DMS79 treated with DMSO at 0.1 percent for 48 hours (cell line): ENCODE results near the gene OSBP2.

Source experiments
- DNase-seq: peaks from one replicate; lab custom pipeline; 2025; lab: John Stamatoyannopoulos, UW

The OSBP2 gene

DNA sequence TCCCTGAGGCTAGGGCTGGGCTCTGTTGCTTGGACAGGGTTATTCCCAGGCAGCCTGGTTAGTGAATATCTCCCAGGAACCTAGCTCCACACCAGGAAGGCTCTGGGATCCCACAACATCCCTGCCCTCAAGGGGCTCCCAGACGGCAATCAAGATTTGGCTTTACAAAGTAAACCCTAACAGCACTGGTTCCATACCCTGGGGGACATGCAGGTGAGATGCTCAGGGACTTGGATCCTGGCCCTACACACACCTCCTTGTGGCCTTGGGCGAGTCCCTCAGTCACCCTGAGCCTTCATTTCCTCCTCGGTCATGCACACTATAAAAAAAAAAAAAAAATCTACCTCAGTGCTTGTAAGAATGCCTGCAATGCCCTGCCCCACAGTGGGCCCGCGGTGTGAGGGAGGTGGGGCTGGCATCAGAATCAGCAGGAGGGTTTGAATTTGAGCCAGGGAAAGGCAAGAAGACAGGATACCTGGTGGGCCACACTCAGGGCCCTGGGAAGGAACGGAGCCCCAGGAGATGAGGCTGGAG is 187.6 kb downstream of the OSBP2 start:
- no peak for DNase-seq

DNA sequence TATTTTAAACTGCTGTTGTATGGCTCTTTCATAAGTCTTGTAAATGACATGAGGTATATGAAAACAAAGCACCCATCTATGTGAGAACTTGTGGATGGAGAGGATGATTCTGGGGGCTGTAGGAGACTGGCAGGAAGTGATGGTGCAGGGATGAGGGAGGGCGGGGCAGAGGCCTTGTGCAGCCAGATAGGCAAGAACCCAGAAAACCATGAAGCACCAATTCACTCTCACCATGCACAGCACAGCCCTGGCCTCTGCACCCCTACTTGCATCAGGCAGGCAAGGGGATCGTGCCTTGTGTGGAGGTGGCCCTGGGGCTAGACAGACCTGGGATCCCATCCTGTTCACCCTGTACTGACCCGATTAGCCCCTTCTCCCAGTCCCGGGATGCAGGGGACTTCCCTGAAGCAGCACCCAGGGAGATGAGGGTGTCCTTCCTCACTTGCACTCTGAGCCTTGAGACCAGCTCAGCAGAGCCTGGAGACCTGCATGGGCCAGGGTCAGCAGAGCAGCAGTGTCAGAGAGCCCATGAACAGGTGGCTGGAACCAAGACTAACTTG is 188.4 kb downstream of the OSBP2 start:
- no peak for DNase-seq

DNA sequence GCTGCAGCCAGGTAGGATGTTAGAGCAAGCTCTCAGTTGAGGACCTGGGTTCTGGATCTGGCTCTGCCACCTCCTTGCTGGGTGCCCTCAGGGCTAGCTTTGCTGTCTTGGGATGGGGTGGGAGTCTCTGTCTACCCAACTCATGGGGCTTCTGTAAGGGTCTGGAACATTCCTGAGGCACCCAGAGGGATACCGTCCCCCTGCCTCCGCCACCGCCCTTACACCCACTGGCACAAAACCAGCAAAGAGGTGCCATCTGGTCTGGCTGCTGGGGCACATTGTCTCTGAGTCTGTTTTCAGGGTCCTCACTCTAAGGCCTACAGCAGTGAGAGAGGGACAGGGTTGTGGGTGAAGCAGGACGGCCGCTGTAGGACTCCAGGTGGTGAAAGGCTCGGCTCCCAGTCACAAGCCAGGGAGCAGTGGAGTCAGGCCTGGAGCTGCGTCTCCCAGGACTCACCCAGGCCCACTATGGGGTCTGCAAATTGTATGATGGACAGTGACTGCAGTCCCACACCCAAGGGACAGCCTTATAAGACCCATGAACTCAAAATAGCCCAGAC is 189.0 kb downstream of the OSBP2 start:
- DNase-seq, result no peak

DNA sequence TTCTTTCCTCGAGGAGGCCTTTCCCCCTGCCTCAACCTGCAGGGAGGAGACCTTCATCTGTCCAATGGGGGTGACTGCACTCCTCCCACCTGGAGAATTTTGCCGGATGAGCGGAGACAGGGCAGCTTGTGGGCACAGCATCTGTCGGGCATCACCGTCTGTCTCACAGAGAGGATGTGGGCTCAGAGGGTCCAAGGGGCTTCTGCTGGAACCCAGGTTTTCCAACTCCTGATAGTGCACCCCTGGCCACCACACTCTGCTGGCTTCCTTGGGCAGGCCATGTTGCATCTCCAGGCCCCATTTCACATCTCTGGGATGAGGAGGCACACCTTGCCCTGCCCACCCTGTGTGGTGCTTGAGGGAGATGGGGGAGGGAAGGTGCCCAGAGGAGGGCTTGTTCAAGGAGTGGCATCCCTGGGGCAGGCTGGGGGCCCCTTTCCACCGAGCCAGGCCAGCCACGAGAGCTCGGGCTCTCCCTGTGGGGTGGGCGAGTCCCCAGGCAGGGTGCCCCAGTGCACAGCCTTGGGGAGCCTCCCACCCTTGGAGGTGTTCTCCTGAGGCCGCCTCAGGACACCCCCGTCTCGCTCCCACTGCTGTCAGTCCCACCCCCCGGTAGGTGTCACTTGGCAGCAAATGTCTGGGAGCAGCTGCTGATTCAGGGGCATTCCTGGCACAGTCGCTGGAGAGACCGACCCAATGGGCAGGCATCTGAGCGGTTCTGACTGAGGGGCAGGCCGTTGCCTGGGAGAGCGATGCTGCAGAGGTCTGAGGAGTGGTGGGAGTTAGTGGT is 189.7 kb downstream of the OSBP2 start:
- no peak for DNase-seq

DNA sequence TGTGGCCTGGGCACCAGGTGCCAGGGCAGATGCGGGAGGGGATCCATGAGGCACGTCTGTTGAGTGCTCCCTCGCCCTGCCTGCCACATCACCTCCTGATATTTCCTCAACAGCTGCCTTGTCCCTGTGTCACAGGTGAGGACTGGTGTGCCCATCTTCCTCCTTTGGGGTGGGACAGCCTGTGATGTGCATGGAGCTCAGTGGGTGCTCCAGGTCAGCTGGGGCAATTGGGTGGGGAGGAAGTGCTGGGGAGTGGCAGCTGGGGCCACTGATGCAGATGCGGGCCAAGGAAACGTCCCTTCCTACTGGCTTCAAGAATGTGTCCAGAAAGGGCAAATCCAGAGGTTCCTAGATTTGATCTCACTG is 190.3 kb downstream of the OSBP2 start:
- DNase-seq, result no peak

DNA sequence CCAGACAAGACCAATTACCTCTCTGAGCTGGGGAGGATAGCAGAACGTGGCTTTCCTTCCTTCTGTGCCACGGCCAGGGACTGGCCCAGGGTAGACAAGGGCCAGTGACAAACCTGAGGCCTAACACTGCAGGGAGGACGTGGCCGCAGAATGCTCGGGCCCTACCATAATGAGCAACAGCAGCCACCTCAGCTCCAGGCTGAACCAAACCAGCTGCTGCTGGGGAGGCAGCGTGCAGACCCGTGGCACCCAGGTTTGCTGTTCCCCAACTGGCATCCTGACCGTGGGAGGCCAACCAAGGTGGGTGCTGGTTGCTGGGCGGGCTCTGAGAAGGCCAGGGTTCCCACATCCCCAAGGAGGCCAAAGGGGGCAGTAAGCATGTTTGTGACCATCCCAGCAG is 190.9 kb downstream of the OSBP2 start:
- DNase-seq, result no peak

DNA sequence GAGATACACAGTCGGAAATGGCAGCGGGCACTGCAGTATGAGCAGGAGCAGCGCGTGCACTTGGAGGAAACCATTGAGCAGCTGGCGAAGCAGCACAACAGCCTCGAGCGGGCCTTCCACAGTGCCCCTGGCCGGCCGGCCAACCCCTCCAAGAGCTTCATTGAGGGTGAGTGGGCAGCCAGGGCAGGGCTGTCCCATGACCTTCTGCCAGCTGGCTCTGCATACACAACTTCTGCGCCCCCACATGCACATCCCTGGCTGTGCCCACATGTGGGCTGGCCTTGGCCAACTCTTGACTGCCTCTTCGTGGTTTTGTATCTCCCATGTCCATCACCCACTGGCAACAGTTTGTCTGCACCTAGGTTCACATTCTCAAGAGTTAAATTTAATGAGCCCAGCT is 192.8 kb downstream of the OSBP2 start:
- no peak for DNase-seq

DNA sequence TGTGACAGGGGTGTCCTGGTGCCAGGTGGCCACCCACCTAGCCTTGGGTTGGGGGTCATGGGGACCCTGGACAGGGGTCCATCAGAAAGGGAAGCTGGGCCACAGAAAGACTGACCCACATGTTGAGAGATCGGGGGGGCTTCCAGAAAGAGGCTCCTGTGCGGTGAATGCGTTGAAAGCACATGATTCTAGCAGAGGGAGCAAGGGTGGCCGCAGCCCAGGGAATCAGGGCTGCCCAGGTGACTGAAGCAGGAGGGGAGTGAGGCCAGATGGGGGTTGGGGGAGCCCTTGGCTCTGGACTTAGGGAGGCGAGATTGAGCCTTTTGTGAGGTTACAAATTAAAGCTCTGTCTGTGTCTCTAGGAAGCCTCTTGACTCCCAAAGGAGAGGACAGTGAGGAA is 193.2 kb downstream of the OSBP2 start:
- DNase-seq, result no peak

DNA sequence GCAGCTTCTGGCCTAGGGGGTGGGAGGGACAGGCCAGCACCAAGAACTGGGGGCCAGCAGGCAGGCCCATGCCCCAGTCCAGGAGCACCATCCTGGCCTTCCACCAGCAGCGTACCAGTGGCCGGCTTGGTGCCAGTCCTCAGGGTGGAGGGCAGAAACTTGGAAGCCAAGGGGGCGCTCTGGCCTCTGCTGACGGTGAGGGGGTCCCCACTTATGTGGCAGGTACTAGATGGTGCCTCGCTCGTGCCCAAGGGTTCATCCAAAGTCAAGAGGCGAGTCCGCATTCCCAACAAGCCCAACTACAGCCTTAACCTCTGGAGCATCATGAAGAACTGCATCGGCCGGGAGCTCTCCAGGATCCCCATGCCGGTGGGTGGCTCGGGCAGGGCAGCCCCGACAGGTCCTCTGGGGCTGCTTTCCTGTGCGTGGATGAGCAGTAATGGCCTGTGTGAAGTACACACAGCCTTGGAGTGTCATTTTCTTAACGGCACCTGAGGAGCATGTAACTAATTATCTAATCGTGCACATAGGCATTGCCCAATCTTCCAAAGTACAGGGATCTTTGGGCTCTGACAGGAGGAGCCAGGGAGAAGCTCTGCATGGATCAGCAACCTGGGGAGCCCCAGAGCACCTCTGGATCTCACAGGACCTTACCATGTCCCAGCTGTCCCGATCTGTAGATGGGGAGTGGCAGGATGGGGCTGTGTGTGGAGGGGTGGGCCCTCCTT is 194.8 kb downstream of the OSBP2 start:
- no peak for DNase-seq

DNA sequence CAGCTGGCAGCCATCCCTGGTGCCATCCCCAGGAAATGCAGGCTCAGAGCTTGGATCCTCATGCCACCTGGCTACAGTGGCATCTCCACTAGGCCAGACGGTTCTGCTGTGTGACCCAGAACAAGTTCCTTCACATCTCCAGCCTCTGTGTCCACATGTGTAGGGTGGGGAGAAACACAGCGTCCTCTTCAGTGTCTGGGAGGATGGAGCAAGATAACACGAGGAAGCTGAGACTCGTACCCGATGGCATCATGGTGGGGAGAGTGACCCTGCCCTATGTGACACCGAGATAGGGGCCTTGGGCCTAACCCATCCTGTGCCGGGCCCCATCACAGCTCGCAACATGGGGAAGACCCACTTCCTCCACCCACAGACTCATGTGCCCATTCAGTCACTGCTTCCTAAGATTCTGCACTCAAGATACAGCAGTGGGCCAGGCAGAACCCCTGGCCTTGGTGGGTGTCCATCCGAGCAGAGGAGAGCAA is 195.4 kb downstream of the OSBP2 start:
- no peak for DNase-seq

DNA sequence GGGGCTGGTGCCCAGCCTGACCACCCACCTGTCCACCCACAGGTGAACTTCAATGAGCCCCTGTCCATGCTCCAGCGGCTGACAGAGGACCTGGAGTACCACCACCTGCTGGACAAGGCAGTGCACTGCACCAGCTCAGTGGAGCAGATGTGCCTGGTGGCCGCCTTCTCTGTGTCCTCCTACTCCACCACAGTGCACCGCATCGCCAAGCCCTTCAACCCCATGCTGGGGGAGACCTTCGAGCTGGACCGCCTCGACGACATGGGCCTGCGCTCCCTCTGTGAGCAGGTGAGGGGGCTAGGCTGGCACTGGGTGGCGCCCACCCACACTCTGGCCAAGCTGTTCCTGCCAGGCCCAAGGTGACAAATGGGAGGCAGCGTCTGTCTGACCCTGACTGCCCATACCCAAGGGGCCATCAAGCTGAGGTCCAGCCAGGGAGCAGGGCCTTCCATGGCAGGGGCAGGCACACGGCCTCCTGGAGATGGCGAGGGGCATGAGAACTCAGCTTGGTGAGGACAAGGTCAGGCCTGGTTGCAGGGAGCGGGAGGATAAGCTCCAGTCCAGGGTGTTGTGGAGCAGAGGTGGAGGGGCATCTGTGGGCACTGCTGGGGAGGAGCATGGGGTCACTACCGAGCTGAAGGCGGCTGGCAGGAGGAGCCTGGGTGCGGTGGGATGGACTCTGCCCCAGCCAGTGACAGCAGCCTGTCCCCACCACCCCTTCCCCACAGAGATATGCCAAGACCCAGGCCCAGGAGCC is 196.2 kb downstream of the OSBP2 start:
- DNase-seq, result no peak

DNA sequence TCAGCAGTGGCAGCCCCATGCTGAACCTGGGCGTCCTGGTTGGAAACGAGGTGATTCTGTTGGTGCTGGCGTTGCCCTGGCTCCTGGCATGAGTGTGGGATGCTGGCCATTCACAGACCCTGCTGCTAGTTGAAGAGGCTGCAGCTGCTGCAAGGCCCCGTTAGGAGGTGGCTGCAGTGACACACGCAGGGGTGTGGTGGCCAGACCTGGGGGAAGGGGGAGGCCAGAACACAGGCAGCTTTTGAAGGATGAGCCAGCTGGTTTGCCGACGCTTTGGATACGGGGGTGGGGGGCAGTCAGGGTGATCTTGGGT is 196.7 kb downstream of the OSBP2 start:
- no peak for DNase-seq

DNA sequence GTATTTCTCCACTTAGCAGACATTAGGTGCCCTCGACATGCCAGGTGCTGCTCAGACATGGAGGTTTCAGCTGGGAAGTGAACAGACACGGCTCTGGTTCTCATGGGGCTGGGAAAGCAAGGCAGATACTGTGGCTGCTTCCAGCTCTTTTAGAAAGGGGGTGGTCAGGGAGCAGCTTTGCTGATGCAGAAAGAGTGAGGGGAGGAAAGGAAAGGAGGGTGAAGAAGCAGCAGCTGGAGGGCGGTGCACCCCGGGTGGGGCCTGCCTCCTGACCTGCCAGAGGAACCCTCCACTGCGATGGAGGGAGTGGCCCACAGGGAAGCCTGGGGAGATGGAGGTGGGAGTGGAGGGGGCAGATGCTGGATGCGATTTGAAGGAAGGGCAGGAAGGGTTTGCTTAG is 197.1 kb downstream of the OSBP2 start:
- DNase-seq, result no peak

DNA sequence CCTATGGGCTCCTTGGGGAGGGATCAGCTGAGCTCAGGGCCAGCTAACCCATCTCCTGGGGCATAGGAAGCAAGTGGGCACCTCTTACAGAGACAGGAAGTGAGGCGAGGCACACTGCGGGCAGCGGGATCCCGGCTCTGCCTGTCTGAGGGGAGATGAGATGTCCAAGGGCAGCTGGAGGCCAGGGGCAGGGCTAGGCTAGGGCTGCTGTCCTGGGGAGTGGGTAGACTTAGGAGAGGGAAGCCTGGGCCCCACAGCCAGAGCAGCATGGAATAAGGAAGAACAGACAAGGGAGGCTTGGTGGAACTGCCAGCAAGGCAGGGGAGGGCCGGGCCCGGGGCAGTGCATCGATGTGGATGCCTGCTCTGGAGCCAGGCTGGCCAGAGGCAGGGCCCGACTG is 197.6 kb downstream of the OSBP2 start:
- no peak for DNase-seq

DNA sequence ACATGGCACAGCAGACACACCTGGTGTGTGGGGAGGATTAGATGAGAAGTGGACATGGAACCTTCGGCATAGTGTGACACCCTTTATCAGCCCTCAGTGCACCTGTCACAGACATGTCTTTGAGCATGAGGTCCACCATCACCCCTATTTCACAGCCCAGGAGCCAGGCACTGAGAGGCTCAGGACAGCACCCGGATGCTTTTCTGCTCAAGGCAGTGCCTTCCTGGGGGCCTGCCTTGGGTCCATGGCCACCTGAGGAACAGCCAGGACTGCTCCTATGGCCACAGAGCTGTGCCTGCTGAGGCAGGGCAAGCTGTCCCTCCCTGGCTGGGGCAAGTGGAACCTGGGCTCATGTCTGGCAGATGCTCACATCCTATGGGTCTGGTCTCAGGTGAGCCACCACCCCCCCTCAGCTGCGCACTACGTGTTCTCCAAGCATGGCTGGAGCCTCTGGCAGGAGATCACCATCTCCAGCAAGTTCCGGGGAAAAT is 198.1 kb downstream of the OSBP2 start:
- DNase-seq, result no peak

DNA sequence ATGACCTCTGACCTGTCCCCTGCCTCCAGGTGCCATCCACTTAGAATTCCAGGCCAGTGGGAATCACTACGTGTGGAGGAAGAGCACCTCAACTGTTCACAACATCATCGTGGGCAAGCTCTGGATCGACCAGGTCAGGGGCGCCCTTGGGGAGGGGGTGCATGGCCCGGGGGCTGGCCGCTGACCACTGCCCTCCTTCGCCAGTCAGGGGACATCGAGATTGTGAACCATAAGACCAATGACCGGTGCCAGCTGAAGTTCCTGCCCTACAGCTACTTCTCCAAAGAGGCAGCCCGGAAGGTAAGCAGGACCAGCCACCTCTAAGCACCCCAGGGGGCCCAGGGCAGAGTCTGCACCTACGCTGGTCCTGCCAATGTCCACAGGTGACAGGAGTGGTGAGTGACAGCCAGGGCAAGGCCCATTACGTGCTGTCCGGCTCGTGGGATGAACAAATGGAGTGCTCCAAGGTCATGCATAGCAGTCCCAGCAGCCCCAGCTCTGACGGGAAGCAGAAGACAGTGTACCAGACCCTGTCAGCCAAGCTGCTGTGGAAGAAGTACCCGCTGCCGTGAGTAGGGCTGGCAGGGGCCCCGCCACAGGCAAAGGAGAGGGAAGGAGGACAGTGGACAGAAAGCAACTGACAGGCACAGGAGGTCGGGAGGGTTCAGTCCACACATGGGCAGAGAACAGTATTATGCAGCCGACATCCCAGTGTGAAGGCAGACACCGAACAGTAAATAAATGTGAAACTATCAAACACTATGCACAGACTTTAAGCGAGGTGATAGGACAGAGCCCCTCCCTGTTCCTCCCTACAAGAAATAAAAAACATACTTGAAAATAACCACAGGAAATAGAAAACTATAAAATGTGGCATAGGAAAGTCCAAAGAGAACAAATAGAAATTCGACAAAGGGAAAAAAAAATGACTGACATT is 199.0 kb downstream of the OSBP2 start:
- no peak for DNase-seq

DNA sequence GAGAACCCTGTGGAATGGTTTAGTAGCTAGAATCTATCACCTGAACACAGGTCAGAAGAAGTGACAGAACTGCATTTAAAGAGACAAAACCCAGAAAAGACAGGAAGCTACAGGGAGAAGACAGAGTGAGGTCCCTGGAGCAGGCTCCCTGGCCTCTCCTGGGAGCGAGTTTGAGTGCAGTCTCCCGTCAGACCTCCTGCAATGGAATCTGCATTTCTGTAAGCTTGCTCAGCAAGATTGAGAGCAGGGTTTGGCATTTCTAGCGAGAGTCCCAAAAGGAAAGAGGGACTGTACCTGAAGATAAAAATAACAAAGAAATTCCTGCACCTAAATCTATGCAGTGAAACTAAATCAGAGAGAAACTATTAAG is 199.7 kb downstream of the OSBP2 start:
- no peak for DNase-seq

DNA sequence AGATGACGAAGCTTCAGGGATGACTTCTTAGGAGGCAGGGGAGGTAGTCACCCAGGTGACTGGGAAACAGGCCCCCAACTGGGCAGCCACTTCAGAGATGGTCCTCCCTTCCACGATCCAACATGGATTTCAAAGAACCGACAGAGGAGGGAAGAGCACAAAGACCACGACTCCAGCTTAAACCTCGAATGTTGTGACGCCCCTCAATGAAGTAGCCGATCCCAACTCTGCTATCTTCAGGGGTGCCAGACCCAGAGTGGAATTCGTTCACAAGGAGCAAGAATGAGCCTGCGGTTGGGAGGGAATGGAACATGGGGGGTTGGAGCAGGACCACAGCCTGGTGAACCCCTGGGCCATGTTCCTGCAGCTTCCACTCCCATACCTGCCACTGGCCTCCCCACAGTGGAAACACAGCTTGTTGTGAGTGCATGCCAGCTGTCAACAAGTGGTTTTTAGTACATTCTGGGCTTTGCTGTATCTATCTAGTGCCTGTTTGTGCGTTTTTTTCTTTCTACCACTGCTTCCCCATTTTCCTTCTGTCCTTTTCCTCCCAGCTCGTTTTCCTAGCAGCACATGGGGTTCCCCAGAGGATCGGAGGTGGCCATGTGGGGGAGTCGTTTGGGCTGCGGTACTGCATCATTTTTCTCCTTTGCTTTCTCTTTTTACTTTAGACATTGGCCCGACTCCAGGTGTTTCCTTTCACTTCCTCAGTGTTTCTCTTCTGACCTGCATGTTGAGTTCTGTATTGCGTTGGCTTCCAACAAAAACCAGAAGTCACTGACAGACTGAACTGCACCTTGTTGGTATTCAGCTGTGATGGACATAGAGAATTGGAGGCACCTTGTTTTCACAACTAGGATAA is 208.1 kb downstream of the OSBP2 start:
- no peak for DNase-seq

DNA sequence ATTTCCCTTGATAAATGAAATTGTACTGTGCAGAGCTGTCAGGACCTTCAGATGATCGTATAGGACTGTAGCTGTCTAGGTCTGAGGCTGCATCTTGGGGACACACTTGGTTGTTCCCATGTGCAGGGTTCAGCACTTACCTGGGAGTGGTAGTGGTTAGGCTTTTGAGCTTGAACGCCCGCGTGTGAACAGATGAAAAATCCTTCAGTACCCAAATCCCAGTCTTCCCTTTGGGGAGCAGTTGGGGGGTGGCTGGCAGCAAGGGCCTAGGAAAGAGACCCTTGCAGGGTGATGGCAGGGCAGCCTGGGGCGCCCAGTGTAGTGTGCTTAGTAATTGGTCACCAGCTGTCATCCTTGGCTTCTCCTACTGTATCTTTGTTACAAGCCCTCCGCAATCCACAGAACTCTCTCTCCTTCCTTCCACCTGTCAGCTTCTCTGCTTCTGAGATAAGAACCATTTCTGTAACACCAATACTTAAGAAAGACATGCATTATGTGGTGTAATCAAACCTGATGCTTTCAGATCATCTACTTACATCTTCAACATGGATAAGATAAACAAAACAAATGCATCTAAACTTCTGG is 209.3 kb downstream of the OSBP2 start:
- no peak for DNase-seq
